GM18508 (cell line): Measurements from ENCODE around the gene MACF1.
"Not testable (repeated sequence)": the region's sequence is repeated elsewhere in the genome, so short reads cannot be mapped to it uniquely, and the experiment has no call there.

Experiments
- ATAC-seq: cut with Tn5 transposase; IDR thresholded peaks from one replicate; pipeline ENCODE4 v1.9.1; 2021; ENCODE audit warnings: moderate number of reproducible peaks; ENCODE audit not compliant: insufficient read depth, unreplicated experiment

Gene MACF1

DNA sequence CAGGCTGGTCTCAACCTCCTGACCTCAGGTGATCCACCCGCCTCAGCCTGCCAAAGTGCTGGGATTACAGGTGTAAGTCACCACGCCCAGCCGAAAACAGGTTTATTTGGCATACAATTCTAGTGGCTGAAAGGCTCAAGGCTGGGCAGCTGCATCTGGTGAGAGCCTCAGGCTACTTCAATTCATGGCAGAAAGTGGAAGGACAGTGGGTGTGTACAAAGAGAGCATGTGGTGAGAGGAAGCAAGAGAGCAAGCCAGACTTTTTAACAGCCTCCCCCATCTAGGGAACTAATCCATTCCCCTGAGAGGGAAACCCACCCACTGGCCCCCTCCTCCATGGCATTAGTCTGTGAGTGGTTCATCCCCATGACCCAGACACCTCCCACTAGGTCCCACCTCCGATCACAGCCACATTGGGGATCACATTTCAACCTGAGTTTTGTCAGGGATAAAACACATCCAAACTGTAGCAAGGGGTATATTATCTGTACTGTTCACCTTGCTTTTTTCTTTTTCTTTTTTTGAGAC, 296.4 kb downstream of the MACF1 start:
- no peak for ATAC-seq

DNA sequence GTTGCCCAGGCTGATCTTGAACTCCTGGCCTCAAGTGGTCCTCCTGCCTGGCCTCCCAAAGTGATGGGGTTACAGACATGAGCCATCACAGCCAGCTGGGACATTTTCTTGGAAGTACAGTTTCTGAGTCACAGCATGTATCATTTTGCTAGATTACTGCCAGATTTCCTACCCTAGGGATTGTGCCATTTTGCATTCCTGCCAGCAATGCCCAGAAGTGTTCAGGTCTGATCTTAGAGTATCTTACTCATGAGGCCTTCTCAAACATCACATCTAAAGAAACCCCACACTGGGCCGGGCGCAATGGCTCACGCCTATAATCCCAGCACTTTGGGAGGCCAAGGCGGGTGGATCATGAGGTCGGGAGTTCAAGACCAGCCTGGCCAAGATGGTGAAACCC, 297.2 kb downstream of the MACF1 start:
- ATAC-seq = no peak

DNA sequence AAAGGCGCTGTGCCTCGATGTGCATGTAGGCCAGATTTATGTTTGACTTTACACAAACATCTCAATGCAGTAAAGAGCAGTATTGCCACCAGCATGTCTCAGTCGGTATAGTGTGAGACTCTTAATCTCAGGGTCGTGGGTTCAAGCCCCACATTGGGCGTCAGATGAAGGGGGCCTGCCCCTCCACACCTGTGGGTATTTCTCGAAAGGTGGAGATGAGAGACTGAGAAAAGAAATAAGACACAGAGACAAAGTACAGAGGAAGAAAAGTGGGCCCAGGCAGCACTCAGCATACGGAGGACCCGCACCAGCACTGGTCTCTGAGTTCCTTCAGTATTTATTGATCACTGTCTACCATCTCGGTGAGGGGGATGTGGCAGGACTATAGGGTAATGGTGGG, 299.9 kb downstream of the MACF1 start:
- not testable (repeated sequence) for ATAC-seq

DNA sequence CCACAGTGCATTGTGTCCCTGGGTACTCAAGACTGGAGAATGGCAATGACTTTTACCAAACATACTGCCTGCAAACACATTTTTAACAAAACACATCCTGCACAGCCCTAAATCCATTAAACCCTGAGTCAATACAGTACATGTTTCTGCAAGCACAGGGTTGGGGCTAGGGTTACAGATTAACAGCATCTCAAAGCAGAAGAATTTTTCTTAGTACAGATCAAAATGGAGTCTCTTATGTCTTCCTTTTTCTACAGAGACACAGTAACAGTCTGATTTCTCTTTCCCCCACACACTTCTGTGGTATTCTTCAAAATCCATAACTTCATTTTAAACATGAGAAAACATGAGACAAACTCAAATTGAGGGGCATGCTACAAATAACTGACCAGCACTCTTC, 300.8 kb downstream of the MACF1 start:
- no peak for ATAC-seq

DNA sequence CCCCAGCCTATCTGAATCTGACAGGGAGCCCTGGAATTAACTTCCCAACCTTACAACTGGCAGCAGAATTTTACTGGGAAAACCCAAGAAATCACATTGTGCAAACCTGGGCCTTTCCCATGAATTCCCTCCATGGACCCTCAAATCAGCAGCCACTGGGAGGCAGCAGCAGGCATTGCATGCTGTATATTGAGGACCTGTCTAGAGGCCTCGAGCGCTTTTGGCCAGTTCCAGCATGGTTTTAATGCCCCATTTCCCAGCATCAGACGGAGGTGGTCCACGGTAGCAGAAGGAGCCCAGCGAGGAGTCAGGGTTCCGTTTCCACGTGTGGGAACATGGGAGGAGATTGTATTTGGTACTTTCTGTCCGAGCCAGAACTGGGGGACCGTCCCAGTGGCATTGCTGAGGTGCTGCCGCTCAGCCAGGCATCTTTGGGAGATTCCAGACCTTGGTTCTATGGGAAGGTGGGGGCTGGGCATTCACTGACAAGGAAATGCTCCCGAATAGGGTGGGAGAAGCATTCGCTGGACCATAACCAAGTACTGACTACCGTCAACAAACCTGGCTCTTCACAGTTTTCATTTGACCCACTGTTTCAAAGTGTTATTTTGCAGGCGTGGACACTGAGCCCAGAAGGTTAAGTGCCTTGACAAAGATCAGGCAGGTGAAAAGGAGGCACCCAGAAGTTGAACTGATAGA, 302.9 kb downstream of the MACF1 start:
- no peak for ATAC-seq

DNA sequence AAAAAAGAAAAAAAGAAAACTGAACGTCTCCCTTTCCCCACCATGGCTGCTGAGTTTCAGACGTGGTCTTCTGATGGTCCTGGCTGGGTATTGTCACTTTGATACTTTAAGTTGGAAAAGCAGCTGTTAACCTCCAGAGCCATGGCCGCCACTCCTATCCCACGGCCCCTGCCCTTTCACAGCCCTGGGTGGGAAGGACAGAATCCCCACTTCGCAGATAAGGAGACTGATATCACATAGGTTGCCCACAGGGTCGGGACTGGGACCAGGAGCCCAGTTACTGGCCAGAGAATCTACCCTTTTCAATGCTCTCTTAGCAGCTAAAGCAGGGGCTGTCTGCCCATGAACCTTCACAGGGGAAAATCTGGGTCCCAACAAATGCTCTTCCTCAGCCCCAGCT, 303.8 kb downstream of the MACF1 start:
- ATAC-seq = no peak

DNA sequence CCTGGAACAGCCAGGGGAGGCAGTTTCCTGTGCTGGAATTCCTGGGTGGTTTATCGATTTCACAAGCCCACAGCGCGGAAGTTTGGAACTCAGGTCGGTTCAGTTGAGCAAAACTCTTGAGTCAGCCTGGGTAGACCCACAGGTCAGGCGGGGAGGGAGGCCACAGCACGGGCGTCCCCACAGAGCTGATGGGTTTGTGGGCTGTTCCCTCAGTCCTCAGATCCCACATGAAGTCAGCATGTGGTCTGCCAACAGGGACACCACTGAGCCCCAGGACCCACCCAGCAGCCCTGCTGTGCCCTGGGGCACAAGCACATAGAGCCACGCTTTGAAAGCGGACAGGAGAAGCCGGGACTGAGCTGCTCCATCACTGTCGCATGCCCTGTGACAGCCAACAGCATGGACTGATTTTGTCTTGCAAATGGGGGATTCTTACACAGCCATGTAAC, 304.4 kb downstream of the MACF1 start:
- no peak for ATAC-seq

DNA sequence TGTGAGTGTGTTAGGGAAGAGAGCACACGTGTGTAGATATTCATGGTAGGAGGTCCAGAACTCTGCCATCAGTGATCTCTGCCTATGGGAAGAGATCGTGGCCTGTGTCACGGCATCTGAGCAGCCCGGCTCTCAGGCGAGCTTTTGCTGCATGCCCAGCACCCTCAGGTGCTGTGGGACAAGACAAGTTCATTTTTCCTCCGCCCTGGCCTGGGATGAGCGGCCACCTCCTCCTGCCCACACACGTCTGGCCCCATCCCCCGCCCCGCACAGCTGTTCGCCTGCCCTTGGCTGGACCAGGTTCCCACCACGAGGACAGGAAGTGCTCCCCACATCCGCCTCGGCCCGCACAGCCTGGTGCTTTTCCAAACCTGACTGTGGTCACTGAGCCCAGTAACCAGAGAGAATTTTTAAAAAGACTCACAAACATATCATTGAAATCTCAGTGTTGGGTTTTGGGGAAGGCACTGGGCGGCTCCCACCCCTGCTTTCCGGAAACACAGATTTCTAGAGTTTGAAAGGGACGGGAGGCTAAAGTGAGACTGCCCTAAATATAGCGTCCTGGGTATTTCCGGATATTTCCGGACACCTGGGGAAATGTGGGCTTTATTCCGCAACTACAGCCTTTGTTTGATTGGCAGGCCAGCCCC, 305.0 kb downstream of the MACF1 start:
- peak; percentile 38 for ATAC-seq

DNA sequence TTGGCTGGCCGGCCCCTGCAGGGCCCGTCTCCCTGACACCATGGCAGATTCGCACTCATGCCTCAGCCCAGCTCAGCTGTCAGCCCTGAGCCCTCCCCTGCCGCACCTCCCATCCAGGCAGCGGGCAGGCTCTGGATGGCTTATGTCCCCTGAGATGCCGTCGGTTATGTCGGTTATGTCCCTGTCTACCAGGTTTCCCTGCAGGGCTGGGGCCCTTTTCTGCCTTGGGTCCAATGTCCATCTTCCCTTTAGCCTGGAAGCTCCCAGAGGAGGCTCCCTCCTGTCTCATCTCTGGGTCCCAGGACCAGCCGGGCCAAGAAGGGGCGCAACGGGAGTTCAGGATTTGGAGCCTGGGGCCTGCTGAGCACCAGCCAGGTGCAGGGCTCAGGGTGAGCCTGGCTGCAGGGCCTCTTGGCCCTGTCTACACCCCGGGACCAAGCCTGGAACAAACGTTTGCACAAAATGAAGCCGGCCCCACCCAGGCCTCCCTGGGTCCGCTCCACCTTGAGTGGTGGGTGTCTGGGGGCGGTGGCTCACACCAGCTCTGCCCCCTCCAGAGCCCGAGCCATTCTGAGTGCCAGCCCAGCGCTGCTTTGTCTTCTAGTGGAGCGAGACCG, 306.2 kb downstream of the MACF1 start:
- ATAC-seq = not testable (repeated sequence)

DNA sequence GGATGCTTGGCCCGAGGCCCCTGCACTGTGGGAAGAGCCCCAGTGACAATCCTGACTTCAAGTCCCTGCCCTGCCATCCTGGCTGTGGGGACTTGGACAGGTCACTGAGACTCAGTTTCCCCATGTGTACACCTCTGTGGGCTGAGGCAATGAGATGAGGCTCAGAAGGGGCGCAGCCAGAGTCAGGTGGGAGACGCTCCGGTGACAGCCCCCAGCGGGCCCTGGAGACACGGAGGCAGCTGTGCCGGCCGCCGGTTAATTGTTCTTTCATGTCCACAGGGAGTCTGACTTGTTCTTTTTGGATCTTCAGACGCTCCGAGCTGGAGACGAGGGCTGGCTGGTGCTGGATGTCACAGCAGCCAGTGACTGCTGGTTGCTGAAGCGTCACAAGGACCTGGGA, 307.0 kb downstream of the MACF1 start:
- ATAC-seq = not testable (repeated sequence)

DNA sequence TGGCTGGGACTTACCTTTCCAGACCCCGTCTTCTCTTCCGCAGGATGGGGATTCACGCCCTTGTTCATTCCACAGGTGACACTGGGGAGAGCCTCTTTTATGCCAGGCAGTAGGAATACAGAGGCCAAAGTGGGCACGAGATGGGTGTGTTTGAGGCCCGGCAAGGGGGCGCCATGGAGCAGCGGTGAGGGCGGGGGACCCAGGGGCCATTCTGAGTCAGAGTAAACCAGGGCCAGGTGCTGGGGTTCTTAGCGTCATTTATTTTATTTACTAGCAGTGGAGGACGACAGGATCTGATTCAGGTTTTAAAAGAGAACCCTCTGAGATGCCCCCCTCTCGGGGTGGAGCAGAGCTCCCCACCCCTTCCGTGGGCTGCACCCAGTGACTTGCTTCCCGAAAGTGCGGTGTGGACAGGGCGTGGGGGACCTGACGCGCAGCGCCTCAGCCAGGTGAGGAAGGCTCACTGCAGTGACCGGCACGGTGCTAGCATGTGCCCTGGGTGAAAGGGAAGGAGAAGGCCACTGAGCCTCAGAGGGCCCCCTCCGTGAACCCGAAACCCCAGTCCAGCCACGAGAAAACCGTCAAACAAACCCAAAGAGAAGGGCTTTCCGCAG, 307.8 kb downstream of the MACF1 start:
- ATAC-seq = not testable (repeated sequence)

DNA sequence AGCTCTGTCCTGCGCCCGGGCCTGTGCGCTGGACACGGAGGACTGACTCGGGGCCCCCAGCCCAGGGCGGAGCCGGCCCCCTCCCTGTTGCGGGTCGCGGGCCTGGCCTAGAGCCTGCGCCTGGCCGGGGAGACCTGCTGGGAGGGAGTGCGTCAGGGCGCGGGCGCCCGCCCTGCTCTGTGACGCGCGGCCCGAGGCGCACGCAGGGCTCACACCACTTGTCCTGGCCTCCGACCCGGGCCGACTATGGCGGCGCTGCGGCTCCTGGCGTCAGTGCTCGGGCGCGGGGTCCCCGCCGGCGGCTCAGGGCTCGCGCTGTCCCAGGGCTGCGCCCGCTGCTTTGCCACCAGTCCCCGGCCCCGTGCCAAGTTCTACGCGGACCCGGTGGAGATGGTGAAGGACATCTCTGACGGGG, 310.2 kb downstream of the MACF1 start:
- ATAC-seq = not testable (repeated sequence)

DNA sequence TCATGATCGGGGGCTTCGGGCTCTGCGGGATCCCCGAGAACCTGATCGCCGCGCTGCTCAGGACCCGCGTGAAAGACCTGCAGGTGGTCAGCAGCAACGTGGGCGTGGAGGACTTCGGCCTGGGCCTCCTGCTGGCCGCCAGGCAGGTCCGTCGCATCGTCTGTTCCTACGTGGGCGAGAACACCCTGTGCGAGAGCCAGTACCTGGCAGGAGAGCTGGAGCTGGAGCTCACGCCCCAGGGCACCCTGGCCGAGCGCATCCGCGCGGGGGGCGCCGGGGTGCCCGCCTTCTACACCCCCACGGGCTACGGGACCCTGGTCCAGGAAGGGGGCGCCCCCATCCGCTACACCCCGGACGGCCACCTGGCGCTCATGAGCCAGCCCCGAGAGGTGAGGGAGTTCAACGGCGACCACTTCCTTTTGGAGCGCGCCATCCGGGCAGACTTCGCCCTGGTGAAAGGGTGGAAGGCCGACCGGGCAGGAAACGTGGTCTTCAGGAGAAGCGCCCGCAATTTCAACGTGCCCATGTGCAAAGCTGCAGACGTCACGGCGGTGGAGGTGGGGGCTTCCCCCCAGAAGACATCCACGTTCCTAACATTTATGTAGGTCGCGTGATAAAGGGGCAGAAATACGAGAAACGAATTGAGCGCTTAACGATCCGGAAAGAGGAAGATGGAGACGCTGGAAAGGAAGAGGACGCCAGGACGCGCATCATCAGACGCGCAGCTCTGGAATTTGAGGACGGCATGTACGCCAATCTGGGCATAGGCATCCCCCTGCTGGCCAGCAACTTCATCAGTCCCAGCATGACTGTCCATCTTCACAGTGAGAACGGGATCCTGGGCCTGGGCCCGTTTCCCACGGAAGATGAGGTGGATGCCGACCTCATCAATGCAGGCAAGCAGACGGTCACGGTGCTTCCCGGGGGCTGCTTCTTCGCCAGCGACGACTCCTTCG, 310.9 kb downstream of the MACF1 start:
- not testable (repeated sequence) for ATAC-seq

DNA sequence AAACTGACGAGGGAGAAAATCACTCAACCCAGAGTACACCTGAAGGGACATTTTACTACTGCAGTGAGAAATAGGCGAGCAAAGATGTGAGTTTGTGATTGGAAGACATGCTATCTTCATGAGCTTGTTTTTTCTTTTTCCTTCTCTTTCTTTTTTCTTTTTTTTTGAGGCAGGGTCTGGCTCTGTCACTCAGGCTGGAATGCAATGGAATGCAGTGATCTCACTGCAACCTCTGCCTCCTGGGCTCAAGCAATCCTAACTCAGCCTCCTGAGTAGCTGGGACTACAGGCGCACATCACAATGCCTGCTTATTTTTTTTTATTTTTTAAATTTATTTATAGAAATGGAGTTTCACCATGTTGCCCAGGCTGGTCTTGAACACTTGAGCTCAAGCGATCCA, 312.3 kb downstream of the MACF1 start:
- ATAC-seq = not testable (repeated sequence)

DNA sequence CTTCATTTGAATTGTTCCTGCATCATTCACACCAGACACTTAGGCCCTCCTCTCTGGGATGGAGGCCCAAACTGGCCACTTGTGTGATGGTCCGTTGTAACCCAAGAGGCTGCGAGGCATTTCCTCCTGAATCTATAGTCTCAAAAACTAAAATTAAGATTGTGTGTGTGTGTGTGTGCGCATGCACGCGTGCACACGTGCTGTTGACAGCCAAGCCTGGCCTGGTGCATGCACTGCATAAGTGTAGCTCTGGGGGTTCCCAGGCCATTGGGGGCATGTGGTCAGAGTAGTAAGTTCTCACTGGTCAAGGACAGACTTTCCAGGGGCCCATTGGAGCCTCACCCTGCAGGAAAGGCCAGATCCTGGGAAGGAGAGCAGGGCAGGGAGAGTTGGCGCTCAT, 313.4 kb downstream of the MACF1 start:
- not testable (repeated sequence) for ATAC-seq

DNA sequence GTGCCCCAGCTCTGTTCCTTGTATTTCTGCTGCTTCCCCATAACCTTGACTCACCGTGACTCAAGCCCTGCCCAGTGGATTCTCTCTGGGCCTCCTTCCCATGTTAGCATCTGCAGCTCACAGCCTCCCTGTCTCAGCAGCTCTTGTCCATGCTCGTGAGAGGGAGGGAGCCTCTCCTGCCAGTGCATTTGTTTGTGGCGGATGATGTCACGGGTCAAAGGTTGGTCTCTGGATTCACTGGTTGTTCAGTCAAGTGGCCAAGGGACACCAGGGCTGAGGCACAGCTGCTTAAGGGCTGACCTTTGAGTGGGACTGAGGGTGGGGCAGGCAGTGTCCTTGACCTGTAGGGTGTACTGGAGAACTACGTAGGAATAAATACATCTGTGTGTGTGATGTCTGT, 314.9 kb downstream of the MACF1 start:
- not testable (repeated sequence) for ATAC-seq

DNA sequence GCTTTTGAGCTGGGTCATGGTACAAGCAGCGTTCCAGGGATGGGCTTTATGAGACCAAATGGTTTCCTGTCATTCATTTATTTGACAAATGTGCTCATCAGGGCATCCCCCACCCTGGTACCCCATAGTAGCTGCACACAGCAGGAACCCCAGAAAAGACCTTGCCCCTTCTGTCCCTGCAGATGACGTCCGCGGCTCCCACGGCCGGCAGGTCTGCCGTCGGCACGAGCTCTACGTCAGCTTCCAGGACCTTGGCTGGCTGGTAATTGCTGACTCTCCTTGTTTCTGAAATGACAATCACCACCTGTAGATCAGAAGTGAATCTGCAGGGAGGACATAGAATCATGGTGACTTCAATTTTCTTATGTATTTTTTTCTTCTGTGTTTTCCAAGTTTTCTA, 317.7 kb downstream of the MACF1 start:
- not testable (repeated sequence) for ATAC-seq

DNA sequence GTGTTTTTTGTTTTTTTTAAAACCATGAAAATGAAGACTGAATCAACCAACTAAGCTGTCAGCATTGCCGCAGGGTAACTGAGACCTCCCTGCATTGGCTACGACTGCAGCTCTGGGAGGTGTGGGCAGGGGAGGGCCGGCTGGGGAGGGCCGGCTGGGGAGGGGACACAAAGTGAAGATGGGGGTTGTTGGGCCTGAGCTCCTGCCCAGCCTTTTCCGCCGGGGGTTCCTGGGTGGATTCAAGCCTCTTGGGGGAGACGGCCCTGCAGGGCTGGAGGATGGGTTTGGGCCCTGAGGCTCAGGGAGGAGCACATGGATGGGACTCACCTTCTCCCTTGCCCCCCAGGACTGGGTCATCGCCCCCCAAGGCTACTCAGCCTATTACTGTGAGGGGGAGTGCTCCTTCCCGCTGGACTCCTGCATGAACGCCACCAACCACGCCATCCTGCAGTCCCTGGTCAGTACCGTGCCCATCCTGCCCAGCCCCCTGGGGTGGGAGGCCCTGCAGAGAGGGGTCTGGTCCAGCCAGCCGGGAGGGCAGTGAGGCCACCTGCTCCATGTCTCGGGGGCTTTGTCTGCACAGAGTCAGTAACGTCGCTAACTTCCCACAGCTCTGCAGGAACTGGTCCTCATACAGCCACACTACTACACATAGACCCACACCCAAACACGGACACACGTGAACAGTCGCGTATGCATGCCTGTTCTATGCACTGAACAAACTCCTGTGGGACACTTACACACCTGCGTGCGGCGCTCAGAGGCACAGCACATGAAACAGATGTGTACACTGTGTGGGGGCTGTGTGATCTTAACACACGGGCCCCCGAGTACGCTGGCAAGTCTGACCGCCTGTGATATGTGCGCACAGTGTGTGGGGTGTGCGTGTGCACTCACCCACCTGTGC, 318.4 kb downstream of the MACF1 start:
- no peak for ATAC-seq

DNA sequence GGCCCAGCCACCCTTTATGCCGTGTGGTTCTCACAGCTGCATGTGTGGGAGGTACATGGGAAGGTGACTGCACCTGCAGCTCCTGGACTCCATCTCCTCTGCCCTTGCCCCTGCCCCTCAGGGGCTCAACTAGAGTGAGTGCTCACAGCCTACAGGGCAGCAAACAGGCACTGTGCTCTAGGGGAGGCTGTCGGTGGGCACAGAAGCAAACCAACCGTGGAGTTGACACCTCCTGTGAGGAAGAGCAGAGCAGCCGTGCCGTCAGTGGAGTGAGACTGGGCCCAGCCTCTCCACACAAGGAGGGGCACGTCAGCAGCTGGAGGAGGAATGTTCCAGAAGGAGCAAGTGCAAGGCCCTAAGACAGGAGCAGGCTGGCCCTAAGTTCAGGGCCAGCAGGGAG, 319.7 kb downstream of the MACF1 start:
- no peak for ATAC-seq
